GM21619 (cell line): Measurements from ENCODE around the gene CPNE8.

ENCODE experiments used
- ATAC-seq: cut with Tn5 transposase; IDR thresholded peaks from one replicate; pipeline ENCODE4 v1.9.1; 2021; ENCODE audit not compliant: unreplicated experiment

Gene CPNE8

DNA sequence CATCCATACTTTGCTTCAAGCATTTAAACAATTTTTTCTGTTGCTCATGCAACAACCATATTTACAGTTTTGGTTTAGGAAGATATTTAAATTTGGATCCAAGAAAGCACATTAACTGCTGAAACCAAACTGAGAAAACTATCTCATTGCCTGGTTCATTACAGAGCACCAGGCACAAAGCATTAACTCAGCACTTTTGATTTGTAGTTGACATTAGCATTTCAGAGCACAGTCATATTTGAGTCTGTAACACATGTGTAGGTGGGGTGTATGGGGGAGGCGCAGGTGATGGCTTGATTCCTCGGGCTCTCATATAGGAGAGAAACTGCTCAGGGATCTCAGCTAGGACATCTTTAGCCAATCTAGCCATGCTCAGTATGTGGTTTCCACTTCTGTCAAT lies 251.7 kb downstream of the CPNE8 start:
- ATAC-seq: no peak

DNA sequence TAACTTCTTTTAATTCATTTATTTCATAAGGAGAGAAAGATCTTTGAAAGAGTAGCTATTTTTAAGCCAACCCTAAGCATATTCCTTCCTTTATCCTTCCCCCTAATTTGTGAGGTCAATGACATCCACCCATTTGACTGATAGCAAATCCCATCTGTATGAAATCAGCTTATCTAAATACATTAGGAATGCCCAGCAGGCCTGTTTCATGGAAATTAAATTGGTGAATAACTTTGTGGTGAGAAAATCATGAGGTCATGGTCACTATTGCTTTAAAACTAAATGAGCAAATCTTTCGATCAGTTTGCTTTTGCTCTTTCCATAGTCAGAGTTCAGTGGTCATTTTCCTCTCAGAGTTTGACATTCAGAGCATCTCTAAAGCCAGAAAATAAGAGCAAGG lies 256.6 kb downstream of the CPNE8 start:
- no peak for ATAC-seq

DNA sequence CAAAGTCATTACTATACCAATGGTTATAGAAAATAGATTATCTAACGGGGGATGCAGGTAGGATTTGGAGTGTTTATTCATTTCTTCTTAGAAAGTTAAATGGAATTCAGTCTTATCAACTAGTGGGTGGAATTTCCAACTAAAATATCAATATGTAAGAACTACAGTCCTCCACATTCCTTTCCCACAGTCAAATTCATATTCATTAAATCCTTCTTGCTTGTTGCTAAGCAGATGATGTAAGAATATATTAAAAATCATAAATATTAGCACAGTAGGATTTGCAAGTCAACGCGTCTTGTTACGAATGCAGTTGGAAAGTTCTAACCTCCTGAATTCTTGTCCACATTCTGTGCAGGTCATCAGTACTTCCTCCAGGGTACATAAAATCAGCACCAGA lies 259.2 kb downstream of the CPNE8 start:
- no peak for ATAC-seq

- ATAC-seq: no peak
Measured at GRCh38 chr12:38639625-38640024, 265.8 kb downstream of the CPNE8 start.

GRCh38 chr12:38638401-38638800 lies 267.0 kb downstream of the CPNE8 start:
- ATAC-seq: no peak

DNA sequence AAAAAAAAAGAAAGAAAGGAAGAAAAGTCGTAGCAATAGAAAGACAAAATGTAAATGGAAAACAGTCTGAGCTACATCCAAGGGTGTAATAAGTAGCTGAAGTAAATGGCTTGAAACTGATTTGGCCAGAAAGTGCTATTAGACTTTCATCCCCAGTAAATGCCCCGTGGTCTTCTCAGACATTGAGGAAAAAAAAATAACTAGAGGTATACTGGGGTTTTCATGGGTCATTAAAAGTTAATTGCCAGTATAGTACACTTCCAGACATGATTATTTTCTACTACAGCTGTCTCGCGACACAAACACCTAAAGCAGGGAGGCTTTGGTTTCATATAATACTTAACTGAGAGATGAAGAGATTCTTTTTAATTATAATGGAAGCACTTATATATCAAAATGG lies 271.9 kb downstream of the CPNE8 start:
- no peak for ATAC-seq

DNA sequence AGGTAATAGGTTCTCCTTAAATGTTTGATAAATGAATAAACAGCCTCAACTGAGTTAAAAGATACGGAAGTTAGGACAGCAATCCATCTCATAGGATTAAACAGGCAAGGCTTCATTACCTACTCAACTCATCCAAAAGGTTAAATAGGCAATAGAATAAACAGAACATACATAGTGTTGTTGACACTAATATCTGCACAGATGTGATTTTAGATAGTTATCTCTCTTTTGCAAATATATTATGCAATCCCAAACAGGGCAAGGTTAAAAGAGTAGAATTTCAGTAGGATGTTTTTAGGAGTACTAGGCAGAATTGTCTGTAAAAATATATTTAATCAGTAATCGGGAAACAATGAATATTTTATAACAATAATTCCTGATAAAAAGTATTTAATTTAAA lies 276.3 kb downstream of the CPNE8 start:
- ATAC-seq: no peak

GRCh38 chr12:38628288-38628687 lies 277.1 kb downstream of the CPNE8 start:
- ATAC-seq: no peak

DNA sequence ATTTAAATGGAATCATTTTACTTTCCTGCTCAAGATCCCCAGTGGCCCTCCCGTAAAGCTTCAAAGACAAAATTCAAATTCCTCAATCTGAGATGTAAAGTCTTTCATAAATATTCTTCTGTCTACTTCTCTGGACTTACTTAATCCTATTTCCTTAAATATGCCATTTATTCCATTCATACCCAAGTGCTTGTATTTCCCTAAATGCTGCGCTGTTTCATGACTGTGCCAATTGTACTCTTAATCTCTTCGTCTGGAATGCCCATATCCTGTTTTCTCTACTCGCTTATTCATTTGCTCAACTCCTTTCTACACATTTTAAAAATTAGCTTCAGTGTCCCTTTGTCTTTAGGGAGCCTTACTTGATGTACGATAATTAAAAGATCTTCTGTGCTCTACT lies 280.1 kb downstream of the CPNE8 start:
- no peak for ATAC-seq

GRCh38 chr12:38614171-38614570 lies 291.2 kb downstream of the CPNE8 start:
- no peak for ATAC-seq

- no peak for ATAC-seq
Measured at GRCh38 chr12:38610808-38611350, 294.5 kb downstream of the CPNE8 start.

GRCh38 chr12:38607295-38607694 lies 298.1 kb downstream of the CPNE8 start:
- ATAC-seq: no peak
